RWPE2 (cell line): ENCODE results near the gene CHST15.

Experiments
- ATAC-seq: fragments of 200-7000 bp; cut with Tn5 transposase; 3 replicates; pipeline ENCODE4 v1.9.1; 2021; ENCODE audit warnings: low read depth
- DNase-seq: peaks from one replicate; pipeline ENCODE4 v3.0.0-alpha.2; 2020; ENCODE audit warnings: low spot score
- H3K27ac ChIP-seq: fragments of 450-650 bp; 2 replicates; pipeline ENCODE4 v1.5.1; 2017; ENCODE audit warnings: mild to moderate bottlenecking; ENCODE audit not compliant: poor library complexity, severe bottlenecking
- H3K27me3 ChIP-seq: fragments of 250-450 bp; sonication (Bioruptor Pico); 2 replicates; pipeline ENCODE4 v1.5.1; 2021; ENCODE audit warnings: mild to moderate bottlenecking, moderate library complexity; ENCODE audit not compliant: insufficient read depth, poor library complexity, severe bottlenecking
- H3K36me3 ChIP-seq: fragments of 250-450 bp; sonication (Bioruptor Pico); 2 replicates; pipeline ENCODE4 v1.5.1; 2020; ENCODE audit warnings: low read depth, mild to moderate bottlenecking, moderate library complexity
- H3K4me1 ChIP-seq: fragments of 250-450 bp; sonication (Bioruptor Pico); 2 replicates; pipeline ENCODE4 v1.5.1; 2021; ENCODE audit warnings: mild to moderate bottlenecking, moderate library complexity; ENCODE audit not compliant: insufficient read depth, poor library complexity, severe bottlenecking
- H3K4me3 ChIP-seq: fragments of 250-450 bp; sonication (Bioruptor Pico); 2 replicates; pipeline ENCODE4 v1.5.1; 2021; ENCODE audit warnings: mild to moderate bottlenecking, moderate library complexity; ENCODE audit not compliant: severe bottlenecking
- H3K9me3 ChIP-seq: fragments of 250-450 bp; sonication (Bioruptor Pico); 2 replicates; pipeline ENCODE4 v1.5.1; 2021; ENCODE audit warnings: mild to moderate bottlenecking, moderate library complexity; ENCODE audit not compliant: severe bottlenecking
- CTCF ChIP-seq: fragments of 450-650 bp; IDR thresholded peaks from one replicate; pipeline ENCODE4 v1.5.1; 2017; ENCODE audit warnings: mild to moderate bottlenecking, moderate library complexity; ENCODE audit not compliant: poor library complexity, severe bottlenecking

CHST15 gene

GRCh38 chr10:124075231-124075955, 18.0 kb downstream of the CHST15 start:
- H3K4me3 ChIP-seq, result no peak overlapping the region
- ATAC-seq (no peak), DNase-seq (no peak)

GRCh38 chr10:124074501-124075109, 18.8 kb downstream of the CHST15 start:
- Histone ChIP-seq H3K36me3 (no peaks in the 10 kb centered on the region), H3K4me1 (peaks cover 8% of the 10 kb centered on the region), H3K27me3 (no peaks in the 10 kb centered on the region), H3K4me3 (no peak overlapping the region), H3K9me3 (no peaks in the 10 kb centered on the region), H3K27ac (no peak overlapping the region)
- no peak for TF ChIP-seq CTCF
- no peak for ATAC-seq
- DNase-seq, result no peak

More at GRCh38 chr10:124075231-124075955, 18.0 kb downstream of the CHST15 start:
- Histone ChIP-seq H3K27ac (no peak overlapping the region), H3K36me3 (no peaks in the 10 kb centered on the region), H3K9me3 (no peaks in the 10 kb centered on the region), H3K4me1 (no peaks in the 10 kb centered on the region), H3K27me3 (no peaks in the 10 kb centered on the region)
- TF ChIP-seq CTCF, result no peak

- no peak for TF ChIP-seq CTCF
- no peaks in the 10 kb centered on the region for H3K9me3 ChIP-seq
- DNase-seq, result no peak
- H3K4me1 ChIP-seq, result peaks cover 14% of the 10 kb centered on the region
- H3K4me3 ChIP-seq, result no peak overlapping the region
- no peaks in the 10 kb centered on the region for H3K36me3 ChIP-seq
- no peak overlapping the region for H3K27ac ChIP-seq
- H3K27me3 ChIP-seq, result no peaks in the 10 kb centered on the region
- ATAC-seq, result no peak
Measured at GRCh38 chr10:124073978-124074377, 19.4 kb downstream of the CHST15 start.

GRCh38 chr10:124072541-124072940, 20.9 kb downstream of the CHST15 start:
- TF ChIP-seq CTCF, result no peak
- Histone ChIP-seq H3K27ac (no peak overlapping the region), H3K36me3 (no peaks in the 10 kb centered on the region), H3K4me1 (peaks cover 21% of the 10 kb centered on the region), H3K9me3 (no peaks in the 10 kb centered on the region), H3K4me3 (no peak overlapping the region), H3K27me3 (no peaks in the 10 kb centered on the region)
- ATAC-seq (no peak), DNase-seq (no peak)

- Histone ChIP-seq H3K4me3 (no peak overlapping the region), H3K27ac (no peak overlapping the region), H3K9me3 (no peaks in the 10 kb centered on the region), H3K36me3 (no peaks in the 10 kb centered on the region), H3K27me3 (no peaks in the 10 kb centered on the region), H3K4me1 (peaks cover 21% of the 10 kb centered on the region)
- ATAC-seq (no peak), DNase-seq (no peak)
- no peak for TF ChIP-seq CTCF
Measured at GRCh38 chr10:124072106-124072505, 21.3 kb downstream of the CHST15 start.
